Stimulated activated CD8-positive, alpha-beta memory T cell treated with anti-CD3 and anti-CD28 coated beads, Interleukin-7, amount 100 ng/mL, for 1 hour (primary cell): ENCODE data around the gene MKNK2.

Experiments used
- DNase-seq, 2 donors: peaks; one replicate each; pipeline ENCODE4 v3.0.0-alpha.2; 2020; ENCODE audit warnings: low read depth in 2 of 2

The MKNK2 gene

GRCh38 chr19:2080336-2080988 lies 29.4 kb upstream of the MKNK2 start:
- no peak for DNase-seq

DNA sequence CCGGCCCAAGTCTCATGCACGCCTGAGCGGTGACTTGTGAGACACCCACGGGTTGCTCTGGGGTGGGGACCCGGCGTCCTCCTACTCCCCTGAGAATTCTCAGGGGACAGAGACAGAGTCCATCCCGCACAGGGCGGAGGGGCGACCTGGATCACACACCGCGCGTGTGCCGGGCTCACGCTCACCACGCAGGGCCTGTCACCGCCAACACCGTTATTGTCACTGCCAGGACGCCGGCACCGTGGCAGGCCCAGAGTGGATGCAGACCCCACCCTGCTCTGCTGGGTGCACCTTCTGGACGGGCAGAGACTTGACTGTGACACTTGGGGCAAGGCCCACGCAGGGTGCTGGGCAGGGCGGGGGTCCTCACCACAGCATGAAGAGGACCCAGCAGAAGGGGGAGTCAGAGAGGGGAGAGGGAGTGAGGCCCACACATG lies 28.8 kb upstream of the MKNK2 start:
- no peak for DNase-seq

DNA sequence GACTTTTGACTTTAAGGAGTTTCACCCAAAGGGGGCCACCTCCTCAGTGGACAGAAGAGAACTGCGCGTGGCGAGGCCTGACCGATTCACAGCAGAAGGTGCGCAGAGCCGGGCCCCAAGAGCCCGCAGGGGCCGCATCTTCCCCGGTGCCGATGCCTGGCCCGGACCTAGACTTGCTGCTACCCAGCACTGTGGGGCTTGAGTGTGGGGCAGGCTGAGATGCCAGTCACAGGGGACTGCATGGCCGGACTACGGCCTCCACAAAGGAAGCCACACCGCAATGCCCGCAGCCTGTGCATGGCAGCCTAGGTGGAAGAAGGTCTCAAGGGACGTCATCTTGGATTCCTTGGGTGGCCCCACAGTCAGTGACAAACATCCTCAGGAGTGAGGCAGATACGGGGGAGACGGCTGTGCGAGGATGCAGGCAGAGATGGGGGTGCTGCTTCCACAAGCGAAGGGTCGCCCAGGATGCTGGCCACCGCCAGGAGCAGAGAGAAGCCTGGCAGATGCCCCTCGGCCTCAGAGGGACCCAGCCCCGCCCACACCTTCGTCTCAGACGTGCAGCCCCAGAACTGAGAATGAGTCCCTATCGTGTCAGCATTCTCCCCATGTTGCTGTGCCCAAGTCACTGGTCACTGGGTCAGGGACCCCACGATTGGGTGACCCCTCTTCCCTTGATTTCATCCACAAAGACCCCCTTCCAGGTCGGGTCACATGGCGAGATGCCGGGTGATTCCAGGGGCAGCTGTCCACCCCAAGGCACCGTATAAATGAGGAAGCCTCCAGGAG lies 28.2 kb upstream of the MKNK2 start:
- no peak for DNase-seq

GRCh38 chr19:2077833-2078619 lies 27.0 kb upstream of the MKNK2 start:
- DNase-seq: no peak

- no peak for DNase-seq
Observed at GRCh38 chr19:2077398-2077797, 26.4 kb upstream of the MKNK2 start.

DNA sequence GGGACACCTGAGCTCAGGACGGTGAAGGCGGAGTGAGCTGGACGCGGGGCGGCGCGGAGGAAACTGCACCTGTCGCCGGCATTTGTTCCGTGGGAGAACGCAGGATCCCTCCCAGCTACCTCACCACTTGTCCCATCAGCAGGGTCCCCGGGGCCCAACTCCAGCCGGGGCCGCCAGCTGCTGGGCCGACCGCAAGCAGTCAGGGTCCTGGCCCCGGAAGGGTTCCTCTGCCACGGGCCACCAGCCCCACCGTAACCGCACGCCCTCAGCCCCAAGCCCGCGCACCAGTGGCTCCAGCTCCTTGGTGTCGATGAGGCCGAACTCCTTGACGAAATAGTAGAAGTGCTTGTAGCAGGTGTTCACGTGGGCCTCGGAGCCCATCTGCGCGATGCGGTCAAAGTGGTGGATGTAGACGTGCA lies 25.5 kb upstream of the MKNK2 start:
- no peak for DNase-seq

- DNase-seq: no peak
Observed at GRCh38 chr19:2072757-2073551, 21.9 kb upstream of the MKNK2 start.

DNA sequence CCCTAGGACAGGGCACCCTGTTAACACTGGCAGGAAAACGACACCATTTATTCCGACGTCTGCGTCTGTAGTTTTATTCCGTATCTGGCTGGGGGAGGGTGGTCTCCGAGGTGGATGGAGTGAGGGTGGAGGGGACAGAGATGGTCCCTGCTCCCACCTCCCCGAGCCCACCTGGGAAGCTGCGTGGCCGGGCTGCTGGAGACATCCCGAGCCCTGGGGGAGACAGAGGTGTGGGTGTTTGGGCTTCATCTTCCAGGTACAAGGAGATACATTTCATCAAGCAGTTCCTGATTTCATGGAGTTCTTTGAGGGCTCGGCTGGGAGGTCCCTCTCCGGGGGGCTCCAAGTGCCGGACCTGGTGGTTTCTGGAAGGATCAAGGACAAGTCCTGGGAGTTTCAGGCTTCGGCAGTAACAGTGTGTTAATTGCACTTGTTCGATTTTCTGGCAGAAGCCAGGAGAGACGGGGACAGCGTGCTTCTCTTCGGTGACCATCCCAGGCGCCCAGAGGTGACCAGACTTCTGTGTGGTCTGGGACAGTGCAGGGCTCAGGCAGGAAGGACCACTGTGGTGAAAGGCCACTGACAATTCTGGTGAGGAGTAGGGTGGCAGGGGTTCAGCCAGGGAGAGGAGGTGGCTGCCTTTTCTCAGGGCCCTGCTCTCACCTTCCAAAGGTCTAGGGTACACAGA lies 20.1 kb upstream of the MKNK2 start:
- no peak for DNase-seq

DNA sequence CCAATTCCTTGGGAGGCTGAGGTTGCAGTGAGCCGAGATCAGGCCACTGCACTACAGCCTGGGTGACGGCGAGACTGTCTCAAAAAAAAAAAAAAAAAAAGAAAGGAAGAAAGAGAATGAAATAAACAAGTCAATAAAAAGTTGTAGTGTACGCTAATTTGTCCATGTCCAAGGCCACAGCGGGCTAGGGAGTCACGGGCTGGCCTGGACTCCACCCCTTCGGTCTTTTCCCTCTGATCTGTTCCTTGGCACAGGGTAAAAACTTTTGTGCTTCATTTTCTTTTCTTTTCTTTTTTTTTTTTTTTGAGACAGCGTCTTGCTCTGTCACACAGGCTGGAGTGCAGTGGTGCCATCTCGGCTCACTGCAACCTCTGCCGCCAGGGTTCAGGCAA lies 19.4 kb upstream of the MKNK2 start:
- no peak for DNase-seq

GRCh38 chr19:2064788-2065524 lies 13.9 kb upstream of the MKNK2 start:
- DNase-seq: no peak

DNA sequence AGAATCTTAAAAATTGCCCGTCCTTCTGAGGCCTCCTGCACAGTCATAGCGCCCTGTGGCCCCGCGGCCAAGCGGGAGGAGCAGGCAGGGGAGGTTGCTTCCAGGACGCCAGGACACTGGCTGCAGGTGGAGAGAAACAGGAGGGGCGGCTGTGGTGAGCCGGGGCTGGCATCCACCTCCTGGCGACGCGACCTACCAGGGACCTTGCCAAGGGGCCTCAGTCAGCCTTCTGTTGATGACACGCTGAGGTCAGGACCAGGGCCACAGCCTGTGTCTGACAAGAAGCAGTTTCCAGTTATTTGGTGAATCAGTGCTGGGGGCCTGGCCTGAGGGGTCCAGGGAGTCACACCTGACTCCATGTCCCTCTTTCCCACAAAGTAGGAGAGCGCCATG lies 13.3 kb upstream of the MKNK2 start:
- DNase-seq: no peak

GRCh38 chr19:2063824-2064223 lies 12.8 kb upstream of the MKNK2 start:
- no peak for DNase-seq

DNA sequence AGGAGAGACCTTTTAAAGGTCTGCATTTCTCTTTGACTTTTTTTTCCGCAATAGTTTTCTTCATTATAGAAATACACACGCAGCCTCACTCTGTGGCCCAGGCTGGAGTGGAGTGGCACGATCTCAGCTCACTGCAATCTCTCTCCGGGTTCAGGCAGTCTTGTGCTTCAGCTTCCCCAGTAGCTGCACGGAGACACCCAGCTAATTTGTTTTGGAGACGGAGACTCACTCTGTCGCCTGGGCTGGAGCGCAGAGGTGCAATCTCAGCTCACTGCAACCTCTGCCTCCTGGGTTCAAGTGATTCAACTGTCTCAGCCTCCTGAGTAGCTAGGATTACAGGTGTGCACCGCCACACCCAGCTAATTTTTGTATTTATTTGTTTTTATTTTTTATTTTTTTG lies 11.7 kb upstream of the MKNK2 start:
- no peak for DNase-seq

DNA sequence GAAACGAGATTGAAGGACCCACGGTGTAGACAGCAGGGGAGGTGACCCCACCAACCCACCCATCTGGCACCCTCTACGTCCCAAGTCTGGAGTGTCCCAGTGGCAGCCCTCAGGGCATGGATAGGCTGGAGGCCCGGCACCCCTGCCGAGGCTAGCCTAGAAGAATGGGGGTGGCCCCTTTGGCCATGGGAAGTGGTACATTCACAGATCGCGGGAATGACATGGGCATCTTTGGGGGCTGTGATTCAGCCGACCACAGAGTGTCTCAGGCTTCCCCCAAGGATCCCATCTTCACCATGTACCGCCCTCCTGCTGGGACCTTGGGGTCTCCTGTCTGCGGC lies 11.3 kb upstream of the MKNK2 start:
- no peak for DNase-seq

GRCh38 chr19:2061495-2062388 lies 10.7 kb upstream of the MKNK2 start:
- peak; percentile 98 to 100 for DNase-seq

- DNase-seq: no peak
Observed at GRCh38 chr19:2060884-2061494, 9.9 kb upstream of the MKNK2 start.

DNA sequence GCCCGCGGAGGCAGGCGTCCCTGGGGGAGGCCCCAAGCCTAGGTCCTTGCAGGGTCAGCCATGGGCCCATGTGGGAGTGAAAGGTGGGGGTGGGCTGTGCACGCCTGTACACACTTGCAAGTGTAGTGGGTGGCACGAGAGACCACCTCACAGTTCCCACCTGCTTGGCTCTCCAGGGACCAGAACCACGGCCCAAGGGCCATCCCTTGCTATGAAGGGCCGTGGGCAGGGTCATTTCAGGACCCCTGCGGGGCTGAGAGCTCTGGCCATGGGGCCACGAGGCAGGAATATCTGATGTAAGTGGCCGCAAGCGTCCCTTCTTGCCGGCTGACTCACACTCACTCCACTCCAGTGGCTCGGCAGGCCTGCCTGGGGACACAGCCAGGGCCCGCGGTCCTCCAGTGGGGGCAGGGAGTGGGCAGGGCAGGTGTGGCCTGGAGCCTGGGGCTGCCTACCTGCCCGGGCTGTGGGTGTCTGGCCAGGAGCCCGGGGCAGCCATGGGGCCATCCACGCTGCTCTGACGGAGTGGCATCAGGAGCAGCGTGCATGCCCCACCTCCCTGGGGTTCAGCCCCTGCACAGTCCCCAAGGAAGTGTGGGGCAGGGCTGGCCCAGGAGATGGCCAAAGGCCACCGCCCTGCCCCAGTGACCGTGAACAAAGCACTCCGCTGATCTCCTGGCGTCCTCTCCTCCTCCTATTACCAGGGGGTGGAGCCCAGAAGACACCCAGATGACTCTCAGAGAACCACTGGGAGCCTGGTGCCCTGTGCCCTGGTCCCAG lies 8.6 kb upstream of the MKNK2 start:
- no peak for DNase-seq
